Neural progenitor cell (in vitro differentiated cells): ENCODE data around the gene USP13. TPM values are rescaled to one million over a fixed set of nuclear protein-coding genes. Genes with fewer than 3 reads are reported as not detected.

ENCODE experiments used
- DNase-seq: peaks from one replicate; pipeline ENCODE4 v3.0.0-alpha.2; 2016; ENCODE audit warnings: low spot score
- H2AFZ ChIP-seq: fragments of 200-600 bp; sonication (generic); replicated peaks from 2 replicates; pipeline ENCODE4 v1.6.1; 2016; ENCODE audit warnings: antibody characterized with exemption
- H3F3A ChIP-seq: fragments of 200-600 bp; sonication (generic); 2 replicates; pipeline ENCODE4 v1.6.1; 2016; ENCODE audit warnings: antibody characterized with exemption, low read depth
- H3K27ac ChIP-seq: fragments of 200-600 bp; sonication (generic); 2 replicates; pipeline ENCODE4 v1.5.1; 2016; ENCODE audit warnings: mild to moderate bottlenecking
- H3K27me3 ChIP-seq: fragments of 200-600 bp; sonication (generic); 2 replicates; pipeline ENCODE4 v1.6.1; 2016; ENCODE audit warnings: mild to moderate bottlenecking, moderate library complexity
- H3K36me3 ChIP-seq: fragments of 200-600 bp; sonication (generic); 2 replicates; pipeline ENCODE4 v1.5.1; 2016
- H3K4me1 ChIP-seq: fragments of 200-600 bp; sonication (generic); 2 replicates; pipeline ENCODE4 v1.6.1; 2016; ENCODE audit warnings: mixed run types
- H3K4me2 ChIP-seq: fragments of 200-600 bp; sonication (generic); 2 replicates; pipeline ENCODE4 v1.6.1; 2016
- H3K4me3 ChIP-seq: fragments of 200-600 bp; sonication (generic); 2 replicates; pipeline ENCODE4 v1.5.1; 2016
- H3K79me2 ChIP-seq: fragments of 200-600 bp; sonication (generic); 2 replicates; pipeline ENCODE4 v1.6.1; 2016; ENCODE audit warnings: low read depth
- H3K9ac ChIP-seq: fragments of 200-600 bp; sonication (generic); 2 replicates; pipeline ENCODE4 v1.6.1; 2016
- H3K9me3 ChIP-seq: fragments of 200-600 bp; sonication (generic); 2 replicates; pipeline ENCODE4 v1.5.1; 2016; ENCODE audit warnings: low read depth
- H4K20me1 ChIP-seq: fragments of 200-600 bp; sonication (generic); 2 replicates; pipeline ENCODE4 v1.6.1; 2016; ENCODE audit warnings: low read depth
- H3K27ac Mint-ChIP-seq: 3 replicates; pipeline ENCODE4 v1.8.0; 2021; ENCODE audit warnings: mixed read lengths
- H3K27me3 Mint-ChIP-seq: 2 replicates; pipeline ENCODE4 v1.8.0; 2022; ENCODE audit warnings: low read depth, mild to moderate bottlenecking, inconsistent platforms, moderate library complexity, mixed read lengths; ENCODE audit not compliant: insufficient read depth
- H3K36me3 Mint-ChIP-seq: 3 replicates; pipeline ENCODE4 v1.8.0; 2021; ENCODE audit warnings: mixed read lengths
- H3K4me1 Mint-ChIP-seq: 3 replicates; pipeline ENCODE4 v1.8.0; 2021; ENCODE audit warnings: mixed read lengths
- H3K4me3 Mint-ChIP-seq: 3 replicates; pipeline ENCODE4 v1.8.0; 2021; ENCODE audit warnings: mild to moderate bottlenecking, moderate library complexity, mixed read lengths
- H3K9me3 Mint-ChIP-seq: 3 replicates; pipeline ENCODE4 v1.8.0; 2020; ENCODE audit warnings: mixed read lengths
- EZH2 ChIP-seq: fragments of 200-600 bp; sonication (generic); IDR thresholded peaks from 2 replicates; pipeline ENCODE4 v1.6.1; 2017; ENCODE audit warnings: antibody characterized with exemption, mild to moderate bottlenecking, moderate library complexity
- EZH2phosphoT487 ChIP-seq: fragments of 200-600 bp; sonication (generic); IDR thresholded peaks from 2 replicates; pipeline ENCODE4 v1.6.1; 2017; ENCODE audit warnings: antibody characterized with exemption
- total RNA-seq: library from RNA; depleted of rRNA; stranded (reverse); fragments of >200 nt; gene quantifications from 2 replicates; pipeline ENCODE4 v1.2.3, GENCODE V29; 2015; ENCODE audit warnings: low replicate concordance
- TF ChIP-seq, protein P1 (sequence below): fragments of 200-600 bp; sonication (generic); IDR thresholded peaks from 2 replicates; pipeline ENCODE4 v1.5.1; 2017; ENCODE audit warnings: antibody characterized with exemption, mild to moderate bottlenecking

The USP13 gene
- total RNA-seq, 1 donor from 2014 or later = 17.7 TPM

DNA sequence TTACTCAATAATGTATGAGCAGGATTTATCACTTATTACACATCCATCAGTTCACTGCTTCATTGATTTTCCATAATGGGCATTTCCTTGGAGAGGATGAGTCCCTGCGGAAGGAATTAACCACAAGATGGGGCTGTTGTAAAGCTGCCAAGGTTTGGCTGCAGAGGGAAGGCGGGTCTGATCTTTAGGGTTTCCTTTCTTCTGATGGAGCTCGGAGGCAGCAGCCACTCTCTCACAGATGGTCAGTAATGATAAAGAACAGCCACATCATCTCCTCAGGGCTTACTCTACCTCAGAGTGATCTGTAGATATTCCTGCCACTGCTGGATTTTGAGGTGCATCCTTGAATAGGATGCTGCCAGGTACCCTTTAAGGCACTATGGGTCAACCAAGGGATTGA, 115.2 kb downstream of the USP13 start:
- Histone ChIP-seq H3K36me3 (no peaks in the 10 kb centered on the region), H2AFZ (no peak overlapping the region), H3K27me3 (no peaks in the 10 kb centered on the region), H3K9ac (no peak overlapping the region), H3K4me1 (peaks cover 6% of the 10 kb centered on the region), H4K20me1 (no peaks in the 10 kb centered on the region), H3K79me2 (no peaks in the 10 kb centered on the region), H3K4me3 (no peak overlapping the region), H3K9me3 (no peaks in the 10 kb centered on the region), H3F3A (no peaks in the 10 kb centered on the region), H3K27ac (no peak overlapping the region), H3K4me2 (no peak overlapping the region)
- peaks cover 34% of the 10 kb centered on the region for H3K36me3 Mint-ChIP-seq
- TF ChIP-seq EZH2phosphoT487 = no peak
- TF ChIP-seq, protein P1, sequence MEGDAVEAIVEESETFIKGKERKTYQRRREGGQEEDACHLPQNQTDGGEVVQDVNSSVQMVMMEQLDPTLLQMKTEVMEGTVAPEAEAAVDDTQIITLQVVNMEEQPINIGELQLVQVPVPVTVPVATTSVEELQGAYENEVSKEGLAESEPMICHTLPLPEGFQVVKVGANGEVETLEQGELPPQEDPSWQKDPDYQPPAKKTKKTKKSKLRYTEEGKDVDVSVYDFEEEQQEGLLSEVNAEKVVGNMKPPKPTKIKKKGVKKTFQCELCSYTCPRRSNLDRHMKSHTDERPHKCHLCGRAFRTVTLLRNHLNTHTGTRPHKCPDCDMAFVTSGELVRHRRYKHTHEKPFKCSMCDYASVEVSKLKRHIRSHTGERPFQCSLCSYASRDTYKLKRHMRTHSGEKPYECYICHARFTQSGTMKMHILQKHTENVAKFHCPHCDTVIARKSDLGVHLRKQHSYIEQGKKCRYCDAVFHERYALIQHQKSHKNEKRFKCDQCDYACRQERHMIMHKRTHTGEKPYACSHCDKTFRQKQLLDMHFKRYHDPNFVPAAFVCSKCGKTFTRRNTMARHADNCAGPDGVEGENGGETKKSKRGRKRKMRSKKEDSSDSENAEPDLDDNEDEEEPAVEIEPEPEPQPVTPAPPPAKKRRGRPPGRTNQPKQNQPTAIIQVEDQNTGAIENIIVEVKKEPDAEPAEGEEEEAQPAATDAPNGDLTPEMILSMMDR = peak; percentile 88
- peak; percentile 77 for DNase-seq
- H3K4me3 Mint-ChIP-seq = no peak overlapping the region
- no peaks in the 10 kb centered on the region for H3K9me3 Mint-ChIP-seq
- H3K27me3 Mint-ChIP-seq = peaks cover 2% of the 10 kb centered on the region
- H3K4me1 Mint-ChIP-seq = no peaks in the 10 kb centered on the region
- no peak overlapping the region for H3K27ac Mint-ChIP-seq

DNA sequence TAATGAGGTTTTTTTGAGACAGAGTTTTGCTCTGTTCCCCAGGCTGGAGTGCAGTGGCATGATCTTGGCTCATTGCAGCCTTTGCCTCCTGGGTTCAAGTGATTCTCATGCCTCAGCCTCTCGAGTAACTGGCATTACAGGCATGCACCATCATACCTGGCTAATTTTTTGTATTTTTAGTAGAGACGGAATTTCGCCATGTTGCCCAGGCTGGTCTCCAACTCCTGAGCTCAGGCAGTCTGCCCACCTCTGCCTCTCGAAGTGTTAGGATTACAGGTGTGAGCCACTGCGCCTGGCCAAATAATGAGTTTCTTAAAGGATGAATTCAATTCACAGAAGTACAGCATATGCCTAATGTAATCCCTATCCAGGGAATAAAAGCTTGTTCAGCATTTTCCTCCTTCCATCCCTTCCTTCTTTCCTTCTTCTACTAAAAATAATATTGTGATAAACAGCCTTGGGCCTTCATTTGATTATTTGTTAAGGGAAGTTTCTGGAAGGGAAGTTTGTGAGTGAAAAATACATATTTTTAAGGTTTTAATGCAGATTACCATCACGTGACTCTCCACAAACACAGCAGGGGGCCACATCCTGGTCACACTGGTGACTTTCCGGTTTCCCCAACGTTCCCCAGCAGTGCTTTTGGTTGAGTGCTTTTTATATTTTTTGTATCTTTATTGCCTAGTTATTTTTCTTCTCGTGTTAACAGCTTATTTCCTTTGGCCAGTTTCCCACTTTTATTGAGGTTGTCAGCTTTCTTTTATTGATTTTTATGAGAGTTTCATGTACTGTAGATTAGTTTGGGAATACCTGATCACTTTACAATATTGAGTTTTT, 116.8 kb downstream of the USP13 start:
- Mint-ChIP-seq H3K9me3 (peaks cover 3% of the 10 kb centered on the region), H3K4me3 (no peak overlapping the region), H3K27me3 (peaks cover 2% of the 10 kb centered on the region), H3K36me3 (peaks cover 41% of the 10 kb centered on the region), H3K4me1 (no peaks in the 10 kb centered on the region), H3K27ac (no peak overlapping the region)
- DNase-seq = no peak
- Histone ChIP-seq H3K4me1 (peaks cover 6% of the 10 kb centered on the region), H3K36me3 (no peaks in the 10 kb centered on the region), H2AFZ (no peak overlapping the region), H4K20me1 (no peaks in the 10 kb centered on the region), H3K27ac (no peak overlapping the region), H3K4me2 (no peak overlapping the region), H3K9me3 (no peaks in the 10 kb centered on the region), H3K9ac (no peak overlapping the region), H3K4me3 (no peak overlapping the region), H3K27me3 (no peaks in the 10 kb centered on the region), H3F3A (no peaks in the 10 kb centered on the region), H3K79me2 (no peaks in the 10 kb centered on the region)
- TF ChIP-seq EZH2phosphoT487 = no peak
- TF ChIP-seq, protein P1 = no peak
- TF ChIP-seq EZH2 = no peak

DNA sequence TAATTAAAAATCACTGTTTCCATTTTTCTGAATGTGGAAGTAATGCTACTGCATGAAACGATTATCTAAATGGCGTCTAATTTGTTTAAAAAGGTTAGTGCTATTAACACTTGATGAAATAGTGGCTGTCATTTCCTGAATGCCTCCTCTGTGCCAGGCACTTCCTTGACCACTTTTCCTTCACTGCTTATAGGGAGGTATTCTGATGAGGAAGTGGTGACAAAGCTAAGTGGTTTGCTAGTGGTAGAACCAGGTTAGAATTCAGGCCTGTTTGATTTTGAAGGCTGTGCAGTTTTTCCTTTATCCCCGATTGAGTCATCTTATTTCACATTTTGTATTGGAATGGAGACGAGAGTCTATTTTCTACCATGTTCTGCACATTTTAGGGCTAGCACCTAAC, 119.0 kb downstream of the USP13 start:
- Histone ChIP-seq H3K79me2 (no peaks in the 10 kb centered on the region), H3K9ac (no peak overlapping the region), H3K4me3 (no peak overlapping the region), H3F3A (no peaks in the 10 kb centered on the region), H3K4me2 (no peak overlapping the region), H2AFZ (no peak overlapping the region), H3K27ac (no peak overlapping the region), H3K4me1 (peaks cover 6% of the 10 kb centered on the region), H4K20me1 (no peaks in the 10 kb centered on the region), H3K36me3 (peaks cover 3% of the 10 kb centered on the region), H3K27me3 (no peaks in the 10 kb centered on the region), H3K9me3 (no peaks in the 10 kb centered on the region)
- TF ChIP-seq EZH2phosphoT487 (no peak), EZH2 (no peak)
- TF ChIP-seq, protein P1 = no peak
- H3K4me1 Mint-ChIP-seq = no peaks in the 10 kb centered on the region
- peaks cover 9% of the 10 kb centered on the region for H3K9me3 Mint-ChIP-seq
- H3K36me3 Mint-ChIP-seq = peaks cover 44% of the 10 kb centered on the region
- no peak for DNase-seq
- peaks cover 2% of the 10 kb centered on the region for H3K27me3 Mint-ChIP-seq
- H3K27ac Mint-ChIP-seq = no peak overlapping the region
- H3K4me3 Mint-ChIP-seq = no peak overlapping the region
